Measurements from ENCODE around the gene CEBPB. TPM values are rescaled to one million over a fixed set of nuclear protein-coding genes. Genes with fewer than 3 reads are reported as not detected.

CEBPB gene
- total RNA-seq, 1 donor from 2014 or later = 9.6 TPM

GRCh38 chr20:50213531-50214106 lies 23.0 kb downstream of the CEBPB start:
- no peak for DNase-seq (ENCODE audit: low read depth, low spot score)

- DNase-seq (ENCODE audit: low read depth, low spot score) = no peak
Observed at GRCh38 chr20:50214226-50215024, 23.8 kb downstream of the CEBPB start.

- no peak for DNase-seq (ENCODE audit: low read depth, low spot score)
Observed at GRCh38 chr20:50215101-50215690, 24.6 kb downstream of the CEBPB start.

- DNase-seq (ENCODE audit: low read depth, low spot score) = no peak
Observed at GRCh38 chr20:50215926-50216325, 25.3 kb downstream of the CEBPB start.

- no peak for DNase-seq (ENCODE audit: low read depth, low spot score)
Observed at GRCh38 chr20:50216543-50217206, 26.0 kb downstream of the CEBPB start.

- no peak for DNase-seq (ENCODE audit: low read depth, low spot score)
Observed at GRCh38 chr20:50217207-50217949, 26.7 kb downstream of the CEBPB start.

- DNase-seq (ENCODE audit: low read depth, low spot score) = no peak
Observed at GRCh38 chr20:50218987-50219435, 28.4 kb downstream of the CEBPB start.

GRCh38 chr20:50219600-50219999 lies 29.0 kb downstream of the CEBPB start:
- DNase-seq (ENCODE audit: low read depth, low spot score) = no peak

GRCh38 chr20:50220093-50220893 lies 29.7 kb downstream of the CEBPB start:
- DNase-seq (ENCODE audit: low read depth, low spot score) = no peak

GRCh38 chr20:50220894-50221365 lies 30.3 kb downstream of the CEBPB start:
- no peak for DNase-seq (ENCODE audit: low read depth, low spot score)

- DNase-seq (ENCODE audit: low read depth, low spot score) = no peak
Observed at GRCh38 chr20:50221501-50222308, 31.1 kb downstream of the CEBPB start.

- DNase-seq (ENCODE audit: low read depth, low spot score) = no peak
Observed at GRCh38 chr20:50222309-50223038, 31.8 kb downstream of the CEBPB start.

GRCh38 chr20:50223039-50224005 lies 32.7 kb downstream of the CEBPB start:
- no peak for DNase-seq (ENCODE audit: low read depth, low spot score)

- DNase-seq (ENCODE audit: low read depth, low spot score) = no peak
Observed at GRCh38 chr20:50224052-50224451, 33.4 kb downstream of the CEBPB start.

GRCh38 chr20:50224531-50225255 lies 34.1 kb downstream of the CEBPB start:
- peak; percentile 4 for DNase-seq (ENCODE audit: low read depth, low spot score)

GRCh38 chr20:50226093-50226974 lies 35.7 kb downstream of the CEBPB start:
- no peak for DNase-seq (ENCODE audit: low read depth, low spot score)
